GM21717 (cell line): ENCODE results near the gene MUC13.

Experiments used
- ATAC-seq: cut with Tn5 transposase; IDR thresholded peaks from one replicate; pipeline ENCODE4 v1.9.1; 2021; ENCODE audit warnings: mild to moderate bottlenecking, moderate library complexity; ENCODE audit not compliant: unreplicated experiment

MUC13 gene

GRCh38 chr3:124878561-124879336 lies 55.8 kb downstream of the MUC13 start:
- no peak for ATAC-seq

GRCh38 chr3:124877674-124878073 lies 56.9 kb downstream of the MUC13 start:
- no peak for ATAC-seq

GRCh38 chr3:124876401-124876878 lies 58.1 kb downstream of the MUC13 start:
- no peak for ATAC-seq

GRCh38 chr3:124873226-124873625 lies 61.3 kb downstream of the MUC13 start:
- ATAC-seq, result no peak

GRCh38 chr3:124867511-124867910 lies 67.0 kb downstream of the MUC13 start:
- no peak for ATAC-seq

DNA sequence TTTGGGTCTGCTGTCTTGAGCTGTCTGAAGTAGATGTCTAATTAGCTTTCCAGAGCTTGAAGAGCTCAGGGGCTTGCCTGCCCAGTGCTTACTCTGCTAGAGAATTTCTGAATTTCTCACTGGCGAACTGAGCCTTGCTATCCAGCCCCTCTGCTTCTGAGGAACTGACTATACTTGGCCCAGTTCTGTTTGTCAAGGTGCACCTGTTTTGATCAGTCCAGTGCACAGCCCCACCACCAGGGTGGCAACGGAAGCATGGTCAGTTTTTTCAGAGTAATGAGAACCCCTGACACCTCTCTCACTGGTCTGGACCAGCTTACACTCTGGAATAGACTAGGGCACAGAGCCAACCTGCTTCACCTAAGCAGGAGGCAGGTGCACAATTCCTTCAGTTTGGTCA lies 72.5 kb downstream of the MUC13 start:
- ATAC-seq, result no peak

DNA sequence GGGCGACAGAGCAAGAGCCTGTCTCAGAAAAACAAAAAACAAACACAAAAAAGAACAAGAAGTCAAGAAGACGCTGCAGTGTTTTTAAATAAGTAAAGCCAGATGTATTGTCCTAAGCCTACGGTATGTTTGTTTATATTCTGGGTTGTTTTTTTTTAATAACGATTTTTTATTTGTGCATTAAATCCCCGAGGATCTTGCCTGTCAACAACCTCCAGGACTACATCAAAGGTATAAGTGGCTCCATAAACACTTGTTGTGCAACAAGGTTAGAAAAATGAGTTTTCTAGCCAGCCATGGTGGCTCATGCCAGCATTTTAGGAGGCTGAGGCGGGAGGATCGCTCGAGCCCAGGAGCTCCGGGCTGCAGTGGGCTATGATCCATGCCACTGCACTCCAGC lies 73.5 kb downstream of the MUC13 start:
- ATAC-seq, result no peak

DNA sequence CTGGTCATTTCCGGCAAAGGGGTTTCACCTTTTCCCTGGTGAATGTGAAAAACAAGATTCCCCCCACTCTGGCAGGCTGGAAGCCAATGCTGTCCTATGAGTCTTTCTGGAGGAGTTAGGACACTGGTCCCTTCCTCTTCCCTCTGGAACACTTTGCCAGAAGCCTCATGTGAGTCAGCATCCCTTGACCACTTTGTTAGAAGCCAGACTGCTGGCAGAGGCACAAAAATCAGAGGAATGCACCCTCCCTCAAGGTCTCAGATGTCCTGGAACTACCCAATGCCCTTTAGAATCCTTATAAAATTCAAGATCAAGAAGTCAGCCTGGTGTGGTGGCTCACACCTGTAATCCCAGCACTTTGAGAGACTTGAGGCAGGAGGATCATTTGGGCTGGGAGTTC lies 74.0 kb downstream of the MUC13 start:
- no peak for ATAC-seq

DNA sequence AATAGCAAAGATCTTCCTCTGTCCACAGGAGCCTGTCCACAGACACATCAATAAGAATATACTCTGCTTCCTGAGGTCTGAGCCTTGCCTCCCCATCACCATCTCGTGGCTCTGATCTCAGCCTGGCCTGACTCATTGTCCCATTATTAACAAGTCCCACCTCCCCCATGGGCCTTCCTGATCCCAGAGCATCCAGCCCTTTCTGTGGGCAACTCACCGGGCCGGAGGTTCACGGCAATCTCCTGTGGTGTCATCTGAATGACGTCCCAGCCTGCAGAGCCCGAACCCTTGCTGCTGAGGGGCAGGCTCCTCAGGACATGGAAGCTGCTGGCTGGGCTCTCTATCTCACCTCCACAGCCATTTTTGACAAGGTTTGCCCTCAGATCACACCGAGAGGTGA lies 75.5 kb downstream of the MUC13 start:
- ATAC-seq, result no peak

DNA sequence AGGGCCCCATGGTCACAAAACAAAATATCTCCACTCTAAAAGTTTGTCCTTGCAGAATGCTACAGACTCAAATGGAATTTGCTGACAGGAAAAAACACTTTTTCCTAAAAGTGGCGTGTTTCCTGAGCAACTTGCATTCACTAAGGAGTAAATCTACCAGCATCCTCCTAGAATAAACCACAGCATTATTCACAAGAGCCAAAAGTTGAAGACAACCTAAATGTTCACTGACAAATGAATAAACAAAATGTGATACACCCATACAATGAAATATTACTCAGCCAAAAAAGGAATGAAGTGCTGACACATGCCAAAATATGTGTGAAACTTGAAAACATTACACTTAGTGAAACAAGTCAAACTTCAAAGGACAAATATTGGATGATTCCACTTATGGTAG lies 76.3 kb downstream of the MUC13 start:
- ATAC-seq, result no peak

GRCh38 chr3:124856677-124857076 lies 77.9 kb downstream of the MUC13 start:
- no peak for ATAC-seq
